ENCODE data around the gene NCDN. TPM values are rescaled to one million over a fixed set of nuclear protein-coding genes. Genes with fewer than 3 reads are reported as not detected.

The NCDN gene
- total and polyA plus RNA-seq, 2 of the 8 experiments (the other 6 are each of a cell fraction or from before 2014, with no cell fraction given): 26.2 to 35.4 TPM

DNA sequence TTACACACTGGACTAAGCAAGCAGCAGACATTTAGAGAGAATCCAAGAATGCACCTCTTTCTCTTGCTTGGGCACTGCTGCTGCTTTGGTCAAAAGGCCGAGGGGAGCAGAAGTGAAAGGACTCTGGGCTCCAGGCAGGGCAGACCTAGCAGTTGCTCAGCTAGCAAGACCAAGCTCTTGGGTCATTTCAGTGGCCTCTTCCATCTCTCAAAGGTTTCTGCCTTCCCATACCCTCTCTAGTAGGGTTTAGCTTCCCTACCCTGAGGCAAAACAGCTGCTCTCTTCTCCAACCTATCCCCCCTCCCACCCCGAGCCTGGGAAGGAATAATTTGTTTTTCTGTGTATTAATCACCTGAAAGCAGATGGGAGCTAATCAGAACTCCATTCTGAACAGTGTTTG lies 41.3 kb downstream of the NCDN start (continued):
- TF ChIP-seq, protein P1, sequence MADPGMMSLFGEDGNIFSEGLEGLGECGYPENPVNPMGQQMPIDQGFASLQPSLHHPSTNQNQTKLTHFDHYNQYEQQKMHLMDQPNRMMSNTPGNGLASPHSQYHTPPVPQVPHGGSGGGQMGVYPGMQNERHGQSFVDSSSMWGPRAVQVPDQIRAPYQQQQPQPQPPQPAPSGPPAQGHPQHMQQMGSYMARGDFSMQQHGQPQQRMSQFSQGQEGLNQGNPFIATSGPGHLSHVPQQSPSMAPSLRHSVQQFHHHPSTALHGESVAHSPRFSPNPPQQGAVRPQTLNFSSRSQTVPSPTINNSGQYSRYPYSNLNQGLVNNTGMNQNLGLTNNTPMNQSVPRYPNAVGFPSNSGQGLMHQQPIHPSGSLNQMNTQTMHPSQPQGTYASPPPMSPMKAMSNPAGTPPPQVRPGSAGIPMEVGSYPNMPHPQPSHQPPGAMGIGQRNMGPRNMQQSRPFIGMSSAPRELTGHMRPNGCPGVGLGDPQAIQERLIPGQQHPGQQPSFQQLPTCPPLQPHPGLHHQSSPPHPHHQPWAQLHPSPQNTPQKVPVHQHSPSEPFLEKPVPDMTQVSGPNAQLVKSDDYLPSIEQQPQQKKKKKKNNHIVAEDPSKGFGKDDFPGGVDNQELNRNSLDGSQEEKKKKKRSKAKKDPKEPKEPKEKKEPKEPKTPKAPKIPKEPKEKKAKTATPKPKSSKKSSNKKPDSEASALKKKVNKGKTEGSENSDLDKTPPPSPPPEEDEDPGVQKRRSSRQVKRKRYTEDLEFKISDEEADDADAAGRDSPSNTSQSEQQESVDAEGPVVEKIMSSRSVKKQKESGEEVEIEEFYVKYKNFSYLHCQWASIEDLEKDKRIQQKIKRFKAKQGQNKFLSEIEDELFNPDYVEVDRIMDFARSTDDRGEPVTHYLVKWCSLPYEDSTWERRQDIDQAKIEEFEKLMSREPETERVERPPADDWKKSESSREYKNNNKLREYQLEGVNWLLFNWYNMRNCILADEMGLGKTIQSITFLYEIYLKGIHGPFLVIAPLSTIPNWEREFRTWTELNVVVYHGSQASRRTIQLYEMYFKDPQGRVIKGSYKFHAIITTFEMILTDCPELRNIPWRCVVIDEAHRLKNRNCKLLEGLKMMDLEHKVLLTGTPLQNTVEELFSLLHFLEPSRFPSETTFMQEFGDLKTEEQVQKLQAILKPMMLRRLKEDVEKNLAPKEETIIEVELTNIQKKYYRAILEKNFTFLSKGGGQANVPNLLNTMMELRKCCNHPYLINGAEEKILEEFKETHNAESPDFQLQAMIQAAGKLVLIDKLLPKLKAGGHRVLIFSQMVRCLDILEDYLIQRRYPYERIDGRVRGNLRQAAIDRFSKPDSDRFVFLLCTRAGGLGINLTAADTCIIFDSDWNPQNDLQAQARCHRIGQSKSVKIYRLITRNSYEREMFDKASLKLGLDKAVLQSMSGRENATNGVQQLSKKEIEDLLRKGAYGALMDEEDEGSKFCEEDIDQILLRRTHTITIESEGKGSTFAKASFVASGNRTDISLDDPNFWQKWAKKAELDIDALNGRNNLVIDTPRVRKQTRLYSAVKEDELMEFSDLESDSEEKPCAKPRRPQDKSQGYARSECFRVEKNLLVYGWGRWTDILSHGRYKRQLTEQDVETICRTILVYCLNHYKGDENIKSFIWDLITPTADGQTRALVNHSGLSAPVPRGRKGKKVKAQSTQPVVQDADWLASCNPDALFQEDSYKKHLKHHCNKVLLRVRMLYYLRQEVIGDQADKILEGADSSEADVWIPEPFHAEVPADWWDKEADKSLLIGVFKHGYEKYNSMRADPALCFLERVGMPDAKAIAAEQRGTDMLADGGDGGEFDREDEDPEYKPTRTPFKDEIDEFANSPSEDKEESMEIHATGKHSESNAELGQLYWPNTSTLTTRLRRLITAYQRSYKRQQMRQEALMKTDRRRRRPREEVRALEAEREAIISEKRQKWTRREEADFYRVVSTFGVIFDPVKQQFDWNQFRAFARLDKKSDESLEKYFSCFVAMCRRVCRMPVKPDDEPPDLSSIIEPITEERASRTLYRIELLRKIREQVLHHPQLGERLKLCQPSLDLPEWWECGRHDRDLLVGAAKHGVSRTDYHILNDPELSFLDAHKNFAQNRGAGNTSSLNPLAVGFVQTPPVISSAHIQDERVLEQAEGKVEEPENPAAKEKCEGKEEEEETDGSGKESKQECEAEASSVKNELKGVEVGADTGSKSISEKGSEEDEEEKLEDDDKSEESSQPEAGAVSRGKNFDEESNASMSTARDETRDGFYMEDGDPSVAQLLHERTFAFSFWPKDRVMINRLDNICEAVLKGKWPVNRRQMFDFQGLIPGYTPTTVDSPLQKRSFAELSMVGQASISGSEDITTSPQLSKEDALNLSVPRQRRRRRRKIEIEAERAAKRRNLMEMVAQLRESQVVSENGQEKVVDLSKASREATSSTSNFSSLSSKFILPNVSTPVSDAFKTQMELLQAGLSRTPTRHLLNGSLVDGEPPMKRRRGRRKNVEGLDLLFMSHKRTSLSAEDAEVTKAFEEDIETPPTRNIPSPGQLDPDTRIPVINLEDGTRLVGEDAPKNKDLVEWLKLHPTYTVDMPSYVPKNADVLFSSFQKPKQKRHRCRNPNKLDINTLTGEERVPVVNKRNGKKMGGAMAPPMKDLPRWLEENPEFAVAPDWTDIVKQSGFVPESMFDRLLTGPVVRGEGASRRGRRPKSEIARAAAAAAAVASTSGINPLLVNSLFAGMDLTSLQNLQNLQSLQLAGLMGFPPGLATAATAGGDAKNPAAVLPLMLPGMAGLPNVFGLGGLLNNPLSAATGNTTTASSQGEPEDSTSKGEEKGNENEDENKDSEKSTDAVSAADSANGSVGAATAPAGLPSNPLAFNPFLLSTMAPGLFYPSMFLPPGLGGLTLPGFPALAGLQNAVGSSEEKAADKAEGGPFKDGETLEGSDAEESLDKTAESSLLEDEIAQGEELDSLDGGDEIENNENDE (IDR thresholded peaks at IDR 0.05; ENCODE audit: insufficient replicate concordance, low read length): no peak
- TF ChIP-seq CREB1 (IDR thresholded peaks at IDR 0.05) (no peak), ZNF274 (IDR thresholded peaks at IDR 0.05; ENCODE audit: borderline replicate concordance, extremely low read depth, low read length) (no peak), TCF12 (IDR thresholded peaks at IDR 0.05; ENCODE audit: low read depth, low read length) (no peak), TAF1 (IDR thresholded peaks at IDR 0.05; ENCODE audit: low read depth, low read length) (no peak), EZH2 (IDR thresholded peaks at IDR 0.05; ENCODE audit: low read depth, low read length, severe bottlenecking) (no peak), SP4 (IDR thresholded peaks at IDR 0.05; ENCODE audit: low read length) (no peak)

Measured in H1 (cell line).